ENCODE data around the gene PITX2.

- TF ChIP-seq CTCF (IDR thresholded peaks at IDR 0.05), result no peak
- TF ChIP-seq EP300 (IDR thresholded peaks at IDR 0.05; ENCODE audit: low read depth), result no peak
Observed at GRCh38 chr4:110636171-110636679, 13.3 kb upstream of the PITX2 start.

Data from transverse colon (tissue), 3 donors.